Dendritic cell treated with granulocyte-macrophage colony-stimulating factor and Interleukin-4, amounts not matched to agents 40 ng/mL and 50 ng/mL, for 4 days (primary cell): Measurements from ENCODE around the gene XNDC1N.
A peak's percentile ranks its signal among the peaks of the same experiment; 100 is the strongest.

Source experiments
- H3K27ac Mint-ChIP-seq: one replicate; pipeline ENCODE4 v1.8.0; 2022; ENCODE audit warnings: mild to moderate bottlenecking, mixed read lengths
- H3K27me3 Mint-ChIP-seq: one replicate; pipeline ENCODE4 v1.8.0; 2022; ENCODE audit warnings: mild to moderate bottlenecking, mixed read lengths
- H3K36me3 Mint-ChIP-seq: one replicate; pipeline ENCODE4 v1.8.0; 2022; ENCODE audit warnings: low read depth, mixed read lengths
- H3K4me1 Mint-ChIP-seq: one replicate; pipeline ENCODE4 v1.8.0; 2022; ENCODE audit warnings: low read depth, mixed read lengths
- H3K4me3 Mint-ChIP-seq: one replicate; pipeline ENCODE4 v1.8.0; 2022; ENCODE audit warnings: mild to moderate bottlenecking, moderate library complexity, mixed read lengths
- H3K9me3 Mint-ChIP-seq: one replicate; pipeline ENCODE4 v1.8.0; 2022; ENCODE audit warnings: mixed read lengths
- intact Hi-C: fragments of 100-400 bp; cut with micrococcal nuclease; formaldehyde crosslinking; loops from one replicate; pipeline ENCODE4 v1.15.0; 2022

Gene XNDC1N

DNA sequence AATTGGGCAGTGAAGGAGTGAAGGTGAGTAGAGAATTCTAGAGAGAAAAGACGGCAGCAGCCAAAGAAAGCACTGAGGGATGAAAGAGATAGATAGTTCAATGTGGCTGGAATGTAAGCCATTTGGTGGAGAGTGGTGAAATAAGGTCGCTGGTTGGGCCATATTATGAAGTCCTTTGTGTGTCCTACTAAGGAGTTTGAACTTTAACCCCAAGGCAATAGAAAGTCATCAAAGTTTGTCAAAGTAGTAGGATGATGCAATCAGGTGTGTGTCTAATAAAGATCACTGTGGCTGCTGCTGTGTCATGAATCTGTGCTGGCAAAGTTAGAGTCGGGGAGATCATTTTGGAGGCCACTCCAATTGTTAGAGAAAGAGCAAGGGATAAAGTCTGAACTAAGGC, 19.1 kb upstream of the XNDC1N start:
- H3K4me1 Mint-ChIP-seq = peaks cover 28% of the 10 kb centered on the region
- H3K36me3 Mint-ChIP-seq = peaks cover 18% of the 10 kb centered on the region
- H3K9me3 Mint-ChIP-seq = no peaks in the 10 kb centered on the region
- H3K27me3 Mint-ChIP-seq = no peaks in the 10 kb centered on the region
- H3K27ac Mint-ChIP-seq = no peak overlapping the region
- intact Hi-C loops = no loop called here
- H3K4me3 Mint-ChIP-seq = no peak overlapping the region

DNA sequence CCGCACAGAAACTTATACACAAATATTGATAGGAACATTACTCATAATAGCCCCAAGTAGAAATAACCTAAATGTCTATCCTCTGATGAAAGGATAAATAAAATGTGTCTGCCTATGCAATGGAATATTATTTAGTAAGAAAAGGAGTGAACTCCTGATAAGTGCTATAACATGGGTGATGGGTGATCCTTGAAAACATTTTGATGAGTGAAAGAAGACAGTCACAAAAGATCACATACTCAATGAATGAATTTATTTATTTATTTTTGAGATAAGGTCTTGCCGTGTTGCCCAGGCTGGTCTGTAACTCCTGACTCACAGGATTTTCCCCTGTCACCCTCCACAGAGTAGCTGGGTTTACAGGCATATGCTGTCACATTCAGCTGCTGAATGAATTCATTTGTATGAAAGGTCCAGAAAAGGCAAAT, 17.8 kb upstream of the XNDC1N start:
- Mint-ChIP-seq H3K27ac (no peak overlapping the region), H3K27me3 (no peaks in the 10 kb centered on the region), H3K4me3 (no peak overlapping the region), H3K36me3 (peaks cover 18% of the 10 kb centered on the region), H3K9me3 (no peaks in the 10 kb centered on the region), H3K4me1 (peaks cover 32% of the 10 kb centered on the region)
- intact Hi-C loops = no loop called here

DNA sequence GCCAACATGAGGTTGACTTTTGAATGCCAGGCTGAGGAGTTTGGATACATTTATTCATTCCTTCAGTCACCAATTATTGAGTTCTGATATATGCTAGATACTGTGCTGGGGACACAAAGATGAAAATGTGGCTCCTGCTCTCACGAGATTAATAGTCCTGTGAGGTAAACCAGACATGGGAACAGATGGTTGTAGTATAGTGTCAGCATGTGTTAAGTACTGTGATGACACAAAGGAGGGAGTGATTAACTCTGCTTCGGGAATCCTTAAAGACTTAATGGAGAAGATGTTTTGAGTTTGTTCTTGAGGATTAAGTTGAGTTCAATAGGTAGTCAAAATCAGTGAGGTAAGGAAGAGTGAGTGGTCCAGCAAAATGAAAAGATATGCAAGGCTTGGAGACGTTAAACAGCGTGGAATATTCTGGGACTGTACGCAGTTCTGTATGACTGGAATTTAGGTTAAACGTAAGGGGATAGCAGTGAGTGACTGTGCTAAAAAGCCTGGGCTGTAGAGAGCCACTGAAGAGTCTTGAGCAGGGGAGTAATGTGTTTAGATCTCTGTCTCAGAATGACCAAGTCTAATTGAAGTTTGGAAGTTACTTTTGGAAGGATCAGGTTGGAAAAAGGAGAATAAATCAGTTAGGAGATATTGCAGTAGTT, 12.3 kb upstream of the XNDC1N start:
- Mint-ChIP-seq H3K27ac (no peak overlapping the region), H3K36me3 (peaks cover 21% of the 10 kb centered on the region), H3K27me3 (no peaks in the 10 kb centered on the region), H3K4me3 (no peak overlapping the region), H3K4me1 (peaks cover 27% of the 10 kb centered on the region), H3K9me3 (no peaks in the 10 kb centered on the region)
- intact Hi-C loops = no loop called here

DNA sequence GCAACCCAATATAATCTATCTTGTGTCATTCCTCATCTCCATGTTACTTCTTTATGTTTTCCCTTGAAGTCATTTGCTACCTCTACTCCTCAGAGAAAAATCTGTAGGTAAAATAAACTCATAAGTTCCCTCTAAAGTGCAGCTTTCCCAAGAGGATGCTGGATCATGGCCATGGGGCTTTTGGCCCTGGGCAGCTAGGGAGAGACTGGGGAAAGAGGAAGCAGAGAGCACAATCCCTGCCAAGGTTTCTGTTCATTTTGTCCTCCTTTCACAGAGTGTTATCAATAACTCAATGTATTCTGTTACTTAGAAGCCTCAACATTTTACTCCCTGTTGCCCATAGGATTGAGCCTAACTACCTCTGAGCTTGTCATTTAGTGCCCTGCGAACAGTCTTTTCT, 9.4 kb upstream of the XNDC1N start:
- Mint-ChIP-seq H3K36me3 (peaks cover 30% of the 10 kb centered on the region), H3K4me1 (peaks cover 23% of the 10 kb centered on the region), H3K27me3 (no peaks in the 10 kb centered on the region), H3K27ac (no peak overlapping the region), H3K4me3 (no peak overlapping the region), H3K9me3 (no peaks in the 10 kb centered on the region)
- intact Hi-C loops = no loop called here

DNA sequence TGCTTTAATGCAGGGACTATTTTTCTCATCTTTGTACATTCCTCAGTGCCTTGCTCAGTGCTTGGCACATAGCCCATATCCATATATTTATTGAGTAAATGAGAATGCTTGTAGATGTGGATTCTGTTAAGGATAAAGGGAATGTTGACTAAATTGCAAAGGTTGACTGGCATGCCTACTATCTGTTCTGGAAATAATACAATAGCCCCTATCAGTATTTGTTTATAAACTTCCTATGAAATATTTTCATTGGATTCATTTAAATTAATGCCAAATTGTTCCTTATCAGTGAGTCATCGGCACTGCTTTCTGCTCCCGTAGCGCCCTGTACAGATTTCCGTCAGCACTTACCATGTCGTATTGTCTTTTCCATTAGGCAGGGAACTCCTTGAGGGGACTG, 8.4 kb upstream of the XNDC1N start:
- H3K9me3 Mint-ChIP-seq = no peaks in the 10 kb centered on the region
- intact Hi-C loops = no loop called here
- H3K27me3 Mint-ChIP-seq = no peaks in the 10 kb centered on the region
- H3K4me1 Mint-ChIP-seq = peaks cover 22% of the 10 kb centered on the region
- H3K36me3 Mint-ChIP-seq = peaks cover 30% of the 10 kb centered on the region
- H3K27ac Mint-ChIP-seq = no peak overlapping the region
- H3K4me3 Mint-ChIP-seq = no peak overlapping the region

DNA sequence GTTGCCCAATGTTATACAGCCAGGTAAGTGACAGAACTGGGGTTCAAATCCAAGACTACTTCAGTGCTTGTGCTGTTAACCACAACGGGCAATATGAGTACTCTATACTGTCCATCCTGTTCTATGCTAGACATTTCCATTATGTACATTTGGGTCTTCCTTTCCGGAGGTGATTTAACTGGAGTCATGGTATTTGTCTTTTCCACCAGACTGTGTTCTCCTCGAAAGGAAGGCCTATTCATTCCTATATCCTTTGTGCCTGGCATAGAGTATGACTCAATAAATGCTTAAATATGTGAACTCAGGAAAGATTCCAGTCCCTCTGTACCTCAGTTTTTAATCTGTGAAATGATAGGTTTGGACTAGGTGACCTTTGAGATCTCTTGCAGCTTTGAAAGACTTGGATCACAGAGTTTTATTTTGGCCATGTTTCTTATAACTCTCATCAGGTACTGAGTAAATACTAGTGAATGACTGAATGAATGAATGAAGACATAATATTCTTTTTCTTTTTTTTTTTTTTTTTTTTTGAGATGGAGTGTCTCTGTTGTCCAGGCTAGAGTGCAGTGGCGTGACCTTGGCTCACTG, 7.0 kb upstream of the XNDC1N start:
- Mint-ChIP-seq H3K4me1 (peaks cover 28% of the 10 kb centered on the region), H3K27ac (no peak overlapping the region), H3K4me3 (no peak overlapping the region), H3K27me3 (no peaks in the 10 kb centered on the region), H3K36me3 (peaks cover 30% of the 10 kb centered on the region), H3K9me3 (no peaks in the 10 kb centered on the region)
- intact Hi-C loops = no loop called here

DNA sequence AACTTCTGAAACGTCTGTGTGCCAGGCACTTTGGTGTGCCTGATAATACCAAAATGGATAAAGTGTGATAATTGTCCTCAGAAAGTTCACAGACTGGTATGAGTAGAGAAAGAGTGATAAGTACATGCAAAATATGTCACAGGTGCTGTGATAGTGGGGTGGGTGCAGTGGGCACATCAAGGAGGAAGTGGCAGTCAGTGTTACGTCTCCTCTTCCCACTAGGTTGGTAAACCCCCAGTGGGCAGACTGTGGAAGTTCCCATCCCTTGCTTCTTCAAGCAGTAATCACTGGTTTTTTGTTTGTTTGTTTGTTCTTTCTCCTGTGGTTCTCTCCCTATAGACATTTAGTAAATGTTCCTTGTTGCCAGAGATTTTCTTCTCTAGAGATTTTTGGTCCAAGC, 5.8 kb upstream of the XNDC1N start:
- intact Hi-C loops = no loop called here
- H3K4me1 Mint-ChIP-seq = peaks cover 40% of the 10 kb centered on the region
- peaks cover 34% of the 10 kb centered on the region for H3K36me3 Mint-ChIP-seq
- no peak overlapping the region for H3K4me3 Mint-ChIP-seq
- H3K9me3 Mint-ChIP-seq = no peaks in the 10 kb centered on the region
- no peaks in the 10 kb centered on the region for H3K27me3 Mint-ChIP-seq
- H3K27ac Mint-ChIP-seq = no peak overlapping the region

DNA sequence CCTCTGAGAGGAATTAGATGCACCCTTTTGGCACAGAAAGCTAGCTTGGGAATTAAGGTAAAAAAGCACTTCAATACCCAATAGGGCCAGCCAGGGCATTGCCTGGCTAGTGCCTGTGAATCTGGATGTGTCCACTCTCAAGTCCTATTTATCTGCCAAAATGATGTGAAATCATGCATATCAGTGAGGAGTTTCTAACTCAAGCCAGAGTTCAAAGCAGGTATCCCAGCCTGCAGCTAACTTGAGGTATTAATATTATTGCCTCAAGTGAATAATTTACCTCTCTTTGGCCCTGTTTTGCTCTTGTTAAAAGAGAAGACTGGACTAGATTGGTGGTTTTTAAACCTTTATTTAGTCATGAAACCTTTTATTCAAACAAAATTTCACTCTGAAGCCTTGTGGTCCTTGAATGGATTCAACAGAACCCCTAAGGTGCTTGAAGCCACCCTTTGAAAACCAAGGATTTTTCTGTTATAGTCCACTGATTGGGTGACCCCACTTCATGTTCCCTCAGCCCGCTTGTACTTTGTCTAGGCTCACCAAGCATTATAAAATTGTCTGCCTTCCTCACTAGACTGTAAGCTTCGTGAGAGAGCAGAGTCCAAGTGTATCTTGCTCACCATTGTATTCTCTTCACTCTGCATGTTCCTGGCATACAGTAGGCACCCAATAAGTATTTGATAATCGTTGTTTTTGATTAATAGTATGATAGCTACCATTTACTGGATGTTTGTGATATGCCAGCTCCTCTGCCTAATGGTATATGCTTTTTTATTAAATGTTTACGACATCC, 4.9 kb upstream of the XNDC1N start:
- intact Hi-C loops = no loop called here
- H3K4me3 Mint-ChIP-seq = no peak overlapping the region
- H3K27me3 Mint-ChIP-seq = no peaks in the 10 kb centered on the region
- peaks cover 37% of the 10 kb centered on the region for H3K36me3 Mint-ChIP-seq
- peaks cover 45% of the 10 kb centered on the region for H3K4me1 Mint-ChIP-seq
- H3K27ac Mint-ChIP-seq = no peak overlapping the region
- no peaks in the 10 kb centered on the region for H3K9me3 Mint-ChIP-seq

DNA sequence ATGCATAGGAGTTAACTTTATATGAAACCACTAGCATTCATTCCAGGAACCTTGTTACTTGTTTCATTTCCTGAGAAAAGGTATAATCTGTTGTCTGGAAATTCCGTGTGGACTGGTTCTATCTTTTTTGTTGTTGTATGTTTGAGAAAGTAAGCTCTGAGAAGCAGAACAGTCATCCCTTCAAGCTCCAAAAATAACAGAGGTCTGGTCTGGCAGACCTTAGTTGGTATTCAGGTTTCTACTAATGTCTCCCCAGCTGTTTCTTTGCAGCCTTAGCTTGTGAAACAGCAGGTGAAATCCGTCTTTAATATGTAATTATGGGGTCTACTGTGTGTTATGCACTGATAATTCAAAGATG, 2.8 kb upstream of the XNDC1N start:
- intact Hi-C loops = no loop called here
- H3K4me3 Mint-ChIP-seq = no peak overlapping the region
- H3K27me3 Mint-ChIP-seq = no peaks in the 10 kb centered on the region
- peaks cover 49% of the 10 kb centered on the region for H3K4me1 Mint-ChIP-seq
- H3K9me3 Mint-ChIP-seq = no peaks in the 10 kb centered on the region
- peaks cover 31% of the 10 kb centered on the region for H3K36me3 Mint-ChIP-seq
- H3K27ac Mint-ChIP-seq = no peak overlapping the region

DNA sequence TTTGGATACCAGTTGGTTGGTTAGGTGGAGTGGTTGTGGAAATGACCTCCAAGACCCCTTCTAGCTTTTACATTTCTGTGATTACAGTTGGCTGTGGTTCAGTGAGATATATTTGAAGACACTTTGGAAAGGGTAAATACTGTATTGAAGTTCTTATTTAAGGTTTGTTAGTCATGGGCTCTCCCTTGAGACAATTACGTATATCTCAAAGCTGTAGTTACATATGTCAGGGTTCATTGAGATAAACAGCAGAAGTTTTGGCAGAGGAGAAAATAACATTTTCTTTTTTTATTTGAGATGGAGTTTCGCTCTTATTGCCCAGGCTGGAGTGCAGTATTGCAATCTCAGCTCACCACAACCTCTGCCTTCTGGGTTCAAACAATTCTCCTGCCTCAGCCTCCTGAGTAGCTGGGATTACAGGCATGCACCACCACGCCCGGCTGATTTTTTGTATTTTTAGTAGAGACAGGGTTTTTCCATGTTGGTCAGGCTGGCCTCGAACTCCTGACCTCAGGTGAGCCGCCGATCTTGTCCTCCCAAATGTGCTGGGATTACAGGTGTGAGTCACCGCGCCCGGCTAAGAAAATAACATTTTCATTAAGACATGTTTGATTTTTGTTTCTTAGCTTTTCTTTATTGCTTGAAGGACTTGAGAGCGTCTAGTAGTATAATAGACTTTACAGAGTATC, 2.3 kb upstream of the XNDC1N start:
- Mint-ChIP-seq H3K4me3 (no peak overlapping the region), H3K27me3 (no peaks in the 10 kb centered on the region), H3K27ac (no peak overlapping the region), H3K36me3 (peaks cover 29% of the 10 kb centered on the region), H3K9me3 (no peaks in the 10 kb centered on the region), H3K4me1 (peaks cover 49% of the 10 kb centered on the region)
- intact Hi-C loops = no loop called here

DNA sequence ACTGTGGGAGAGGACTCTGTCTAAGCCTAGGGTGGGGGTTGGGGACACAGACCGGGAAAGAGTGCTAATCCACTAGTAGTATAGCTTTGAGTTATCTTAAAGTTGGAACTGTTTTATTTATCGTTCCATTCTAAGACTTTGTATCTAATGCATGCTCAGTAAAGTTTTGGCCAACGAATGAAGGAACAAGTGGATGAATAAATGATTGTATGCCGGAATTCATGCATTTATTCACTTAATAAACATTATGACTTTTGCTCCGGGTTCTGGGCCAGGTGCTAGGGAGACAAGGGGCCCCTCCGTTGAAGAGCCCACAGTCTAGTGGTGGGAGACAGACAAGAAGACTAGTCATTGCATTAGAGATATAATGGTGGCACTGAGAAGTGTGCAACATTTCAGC, 1.1 kb upstream of the XNDC1N start:
- H3K4me3 Mint-ChIP-seq = peak overlapping the region; percentile 99
- H3K4me1 Mint-ChIP-seq = peaks cover 47% of the 10 kb centered on the region
- no peaks in the 10 kb centered on the region for H3K27me3 Mint-ChIP-seq
- peaks cover 37% of the 10 kb centered on the region for H3K36me3 Mint-ChIP-seq
- intact Hi-C loops = no loop called here
- H3K27ac Mint-ChIP-seq = peak overlapping the region; percentile 98
- no peaks in the 10 kb centered on the region for H3K9me3 Mint-ChIP-seq

DNA sequence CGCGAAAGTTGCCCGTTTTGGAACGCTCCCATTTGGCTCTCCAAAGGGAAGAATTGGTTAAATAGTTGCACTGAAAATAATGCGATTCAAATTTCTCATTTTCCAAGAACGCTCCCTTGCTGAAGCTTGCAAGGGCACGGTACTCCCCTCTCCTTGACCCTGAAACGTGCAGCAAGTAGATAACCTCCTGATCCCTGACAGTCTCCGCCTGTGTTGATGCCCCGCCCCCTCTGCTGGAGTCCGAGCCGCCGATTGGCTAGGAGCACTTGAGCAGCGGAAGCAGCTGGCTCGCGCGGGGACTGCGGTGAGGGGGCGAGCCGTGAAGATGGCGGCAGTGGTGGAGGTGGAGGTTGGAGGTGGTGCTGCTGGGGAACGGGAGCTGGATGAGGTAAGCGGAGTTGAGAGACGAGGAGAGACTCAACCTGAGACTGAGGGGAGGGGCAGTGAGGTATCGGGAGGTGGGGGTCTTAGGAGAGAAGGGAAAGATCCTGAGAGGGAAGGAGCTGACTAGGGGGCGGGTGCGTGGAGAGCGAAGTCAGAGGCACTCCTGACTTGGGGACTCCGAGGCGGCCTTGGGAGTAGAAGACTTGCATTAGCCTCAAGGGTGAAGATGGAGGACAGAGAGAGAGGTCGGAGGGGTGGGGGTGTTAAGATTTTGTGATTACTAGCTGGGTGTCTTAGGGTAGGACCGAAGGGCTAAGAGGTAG, 496 bp upstream of the XNDC1N start, which contains the start of gene RNF121:
Gene RNF121, plus strand, starts transcription at position 310 of the 707 bp plus-strand sequence. Its CDS starts 16 bp downstream, at position 326.
- Mint-ChIP-seq H3K36me3 (peaks cover 32% of the 10 kb centered on the region), H3K27ac (peak within 1 kb of the TSS; percentile 98), H3K27me3 (no peaks in the 10 kb centered on the region), H3K9me3 (no peaks in the 10 kb centered on the region), H3K4me1 (peaks cover 41% of the 10 kb centered on the region), H3K4me3 (peak within 1 kb of the TSS; percentile 99)
- intact Hi-C loops = no loop called here

DNA sequence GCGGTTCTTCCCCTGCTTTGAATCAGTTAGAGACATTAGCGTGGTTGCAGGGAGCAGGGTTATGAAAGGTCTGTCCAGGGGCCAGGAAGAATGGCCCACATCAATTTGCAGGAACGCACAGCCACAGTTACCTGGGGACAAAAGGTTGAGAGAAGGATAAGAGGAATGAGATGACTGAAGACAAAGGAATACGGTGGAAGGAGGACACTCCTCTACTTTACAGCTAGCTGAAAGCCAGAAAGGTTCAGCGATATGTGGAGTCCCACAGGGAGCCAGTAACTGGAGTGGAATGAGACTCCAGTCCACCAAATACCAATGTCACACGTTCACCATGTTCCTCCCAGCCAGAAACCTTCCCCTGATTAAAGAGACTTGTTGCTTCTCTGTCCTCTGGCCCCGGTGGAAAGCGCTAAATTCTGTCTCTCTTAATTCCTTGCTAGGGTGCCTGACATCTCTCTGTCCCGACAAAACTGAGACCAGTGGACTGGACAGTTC, 10.7 kb downstream of the XNDC1N start:
- intact Hi-C loops = no loop called here

More for the DNA sequence above, 10.7 kb downstream of the XNDC1N start:
- Mint-ChIP-seq H3K27me3 (no peaks in the 10 kb centered on the region), H3K27ac (no peak overlapping the region), H3K4me3 (no peak overlapping the region), H3K36me3 (peaks cover 63% of the 10 kb centered on the region), H3K4me1 (no peaks in the 10 kb centered on the region), H3K9me3 (no peaks in the 10 kb centered on the region)
